ENCODE results near the gene CTLA4. TPM values are rescaled to one million over a fixed set of nuclear protein-coding genes. Genes with fewer than 3 reads are reported as not detected.

Gene CTLA4
- total RNA-seq = 0.29 TPM

GRCh38 chr2:203867561-203868200, at the start of gene CTLA4:
Gene CTLA4 (plus strand): TSS chr2:203867771. CDS start chr2:203867943, 172 bp downstream.

Other genes with a start within 250 kb of the CTLA4 start
- 2.7 TPM for gene CD28, start 161.1 kb upstream of the CTLA4 start, total RNA-seq
- 0.23 TPM for gene ICOS, start 69.0 kb downstream of the CTLA4 start, total RNA-seq

Measured in metanephros (tissue), 1 donor.